Activated T-cell treated with anti-CD3 and anti-CD28 coated beads, Interleukin-2, amount 50 U/mL, for 24 hours (primary cell): ENCODE data around the gene HIPK2.
"Not testable (repeated sequence)": the region's sequence is repeated elsewhere in the genome, so short reads cannot be mapped to it uniquely, and the experiment has no call there.

Experiments
- DNase-seq: peaks from one replicate; pipeline ENCODE4 v3.0.0-alpha.2; 2020
- H3K27ac Mint-ChIP-seq: 2 replicates; pipeline ENCODE4 v1.8.0; 2020; ENCODE audit warnings: mild to moderate bottlenecking, mixed read lengths
- H3K27me3 Mint-ChIP-seq: 2 replicates; pipeline ENCODE4 v1.8.0; 2020; ENCODE audit warnings: mixed read lengths
- H3K36me3 Mint-ChIP-seq: 2 replicates; pipeline ENCODE4 v1.8.0; 2020; ENCODE audit warnings: low read depth, mixed read lengths
- H3K4me1 Mint-ChIP-seq: 2 replicates; pipeline ENCODE4 v1.8.0; 2020; ENCODE audit warnings: low read depth, mixed read lengths
- H3K4me3 Mint-ChIP-seq: 2 replicates; pipeline ENCODE4 v1.8.0; 2020; ENCODE audit warnings: mild to moderate bottlenecking, moderate library complexity, mixed read lengths
- H3K9me3 Mint-ChIP-seq: 2 replicates; pipeline ENCODE4 v1.8.0; 2020; ENCODE audit warnings: mixed read lengths

HIPK2 gene

DNA sequence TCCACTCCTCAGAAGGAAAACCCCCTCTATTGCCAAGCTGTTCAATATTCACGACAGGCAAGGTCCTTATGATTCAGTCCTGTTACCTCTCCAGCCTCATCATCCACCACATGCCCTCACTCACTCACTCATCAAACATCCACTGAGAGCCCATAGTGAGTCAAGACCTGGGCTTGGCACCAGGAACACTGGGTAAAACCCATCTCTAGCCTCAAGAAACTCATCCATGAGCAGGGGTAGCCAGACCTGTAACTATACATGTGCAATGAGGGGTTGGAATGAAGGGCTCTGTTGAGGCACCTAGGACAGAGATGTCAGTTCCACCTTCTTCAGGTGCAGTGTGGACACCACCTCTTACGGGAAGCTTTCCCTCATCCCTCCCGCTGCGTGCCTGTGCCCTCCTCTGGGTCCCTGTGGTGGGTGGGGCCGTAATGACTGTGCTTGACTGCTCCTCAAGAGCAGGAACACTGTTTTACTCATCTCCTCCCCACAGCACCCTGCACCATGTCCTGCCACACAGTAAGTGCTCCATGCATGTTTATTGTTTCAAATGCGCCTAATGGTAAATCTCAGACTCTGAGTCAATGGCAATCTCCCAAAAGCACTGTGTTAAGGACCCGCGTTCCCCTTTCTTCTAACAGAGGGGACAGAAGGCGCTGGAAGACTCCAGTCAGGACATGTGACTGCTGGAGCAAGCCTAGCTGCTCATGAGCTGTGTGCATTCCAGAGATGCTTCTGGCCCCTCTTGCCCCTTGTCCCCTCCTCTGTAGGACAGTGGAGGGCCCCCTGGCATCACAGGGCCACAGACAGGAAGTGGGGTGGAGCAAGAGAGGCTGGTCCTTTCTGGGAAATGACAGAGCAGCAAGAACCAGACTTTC is 95.4 kb downstream of the HIPK2 start:
- peak; percentile 62 for DNase-seq
- Mint-ChIP-seq H3K36me3 (peaks cover 63% of the 10 kb centered on the region), H3K4me3 (peak overlapping the region; percentile 63), H3K27me3 (no peaks in the 10 kb centered on the region), H3K9me3 (peaks cover 11% of the 10 kb centered on the region), H3K27ac (peak overlapping the region; percentile 98), H3K4me1 (peaks cover 80% of the 10 kb centered on the region)

DNA sequence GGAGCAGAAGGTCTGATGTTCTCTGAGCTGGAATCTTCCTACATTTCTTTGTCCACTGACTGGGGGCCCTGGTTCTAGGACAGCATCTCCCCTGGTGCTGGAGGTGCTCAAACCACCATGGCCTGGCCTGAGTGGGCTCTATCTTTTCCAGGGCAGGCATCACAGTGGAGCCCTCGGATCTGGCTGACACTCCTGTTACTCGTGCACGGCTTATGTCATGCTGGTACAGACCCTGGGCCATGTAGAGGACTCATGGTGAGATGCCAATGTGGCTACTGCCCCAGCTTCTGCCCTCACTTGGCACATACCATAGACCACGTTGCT is 96.0 kb downstream of the HIPK2 start:
- Mint-ChIP-seq H3K27ac (peak overlapping the region; percentile 98), H3K4me1 (peaks cover 79% of the 10 kb centered on the region), H3K4me3 (peak overlapping the region; percentile 63), H3K27me3 (no peaks in the 10 kb centered on the region), H3K9me3 (peaks cover 10% of the 10 kb centered on the region), H3K36me3 (peaks cover 61% of the 10 kb centered on the region)
- DNase-seq, result peak; percentile 52

DNA sequence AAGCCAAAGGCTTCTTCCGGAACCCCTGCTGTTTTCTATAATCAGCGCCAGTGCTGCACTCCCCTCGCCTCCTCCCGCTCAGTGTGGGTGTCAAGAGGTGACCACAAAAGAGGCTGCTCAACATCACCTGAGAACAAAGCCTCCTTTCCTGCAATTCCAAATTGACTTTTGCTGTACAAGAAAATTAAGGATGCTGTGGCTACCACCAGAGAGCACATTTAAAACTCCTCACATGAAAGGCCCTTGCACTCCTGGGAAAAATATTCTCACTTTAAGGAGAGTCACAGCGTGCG is 96.4 kb downstream of the HIPK2 start:
- Mint-ChIP-seq H3K27me3 (no peaks in the 10 kb centered on the region), H3K36me3 (peaks cover 57% of the 10 kb centered on the region), H3K27ac (peak overlapping the region; percentile 98), H3K4me3 (peak overlapping the region; percentile 63), H3K4me1 (peaks cover 76% of the 10 kb centered on the region), H3K9me3 (peaks cover 6% of the 10 kb centered on the region)
- DNase-seq, result no peak

DNA sequence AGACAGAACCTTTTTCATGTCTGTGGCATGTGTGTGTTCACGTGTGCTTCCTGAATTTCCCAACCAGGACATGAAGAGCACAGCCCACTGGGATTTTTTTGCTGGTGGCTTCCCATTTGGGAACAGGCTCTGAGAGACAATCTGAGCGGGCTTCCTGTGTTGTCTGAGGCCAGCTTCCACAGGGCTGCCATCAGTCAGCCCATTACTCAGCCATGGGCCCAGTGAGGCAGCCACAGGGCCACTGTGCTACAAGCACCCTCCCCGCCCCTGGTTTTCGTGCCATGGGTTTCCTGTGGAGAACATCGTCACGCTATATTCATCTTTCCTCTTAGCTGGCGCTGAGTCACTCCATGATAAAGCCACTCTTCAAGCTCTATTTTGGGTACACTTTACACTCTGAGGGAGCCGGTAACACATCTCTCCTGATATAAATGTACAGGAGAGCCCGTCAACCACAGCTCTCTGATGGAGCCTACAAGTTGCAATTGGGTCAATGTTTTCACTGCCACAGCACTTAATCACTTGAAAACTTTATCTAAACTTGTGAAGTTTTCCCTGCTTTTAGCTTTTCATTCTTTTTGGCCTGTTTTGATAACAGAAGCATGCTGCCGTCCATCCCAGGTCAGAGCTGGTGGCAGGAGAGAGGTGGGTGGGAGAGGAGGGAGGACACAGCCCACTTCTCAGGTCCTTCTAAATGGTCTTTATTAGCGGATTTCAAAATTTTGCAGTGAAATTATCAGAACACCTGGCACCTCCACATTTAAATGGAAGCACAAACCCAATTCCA is 96.9 kb downstream of the HIPK2 start:
- peaks cover 3% of the 10 kb centered on the region for H3K9me3 Mint-ChIP-seq
- H3K4me3 Mint-ChIP-seq, result peak overlapping the region; percentile 63
- H3K27me3 Mint-ChIP-seq, result no peaks in the 10 kb centered on the region
- peaks cover 52% of the 10 kb centered on the region for H3K36me3 Mint-ChIP-seq
- H3K27ac Mint-ChIP-seq, result peak overlapping the region; percentile 98
- peak; percentile 84 for DNase-seq
- peaks cover 77% of the 10 kb centered on the region for H3K4me1 Mint-ChIP-seq

DNA sequence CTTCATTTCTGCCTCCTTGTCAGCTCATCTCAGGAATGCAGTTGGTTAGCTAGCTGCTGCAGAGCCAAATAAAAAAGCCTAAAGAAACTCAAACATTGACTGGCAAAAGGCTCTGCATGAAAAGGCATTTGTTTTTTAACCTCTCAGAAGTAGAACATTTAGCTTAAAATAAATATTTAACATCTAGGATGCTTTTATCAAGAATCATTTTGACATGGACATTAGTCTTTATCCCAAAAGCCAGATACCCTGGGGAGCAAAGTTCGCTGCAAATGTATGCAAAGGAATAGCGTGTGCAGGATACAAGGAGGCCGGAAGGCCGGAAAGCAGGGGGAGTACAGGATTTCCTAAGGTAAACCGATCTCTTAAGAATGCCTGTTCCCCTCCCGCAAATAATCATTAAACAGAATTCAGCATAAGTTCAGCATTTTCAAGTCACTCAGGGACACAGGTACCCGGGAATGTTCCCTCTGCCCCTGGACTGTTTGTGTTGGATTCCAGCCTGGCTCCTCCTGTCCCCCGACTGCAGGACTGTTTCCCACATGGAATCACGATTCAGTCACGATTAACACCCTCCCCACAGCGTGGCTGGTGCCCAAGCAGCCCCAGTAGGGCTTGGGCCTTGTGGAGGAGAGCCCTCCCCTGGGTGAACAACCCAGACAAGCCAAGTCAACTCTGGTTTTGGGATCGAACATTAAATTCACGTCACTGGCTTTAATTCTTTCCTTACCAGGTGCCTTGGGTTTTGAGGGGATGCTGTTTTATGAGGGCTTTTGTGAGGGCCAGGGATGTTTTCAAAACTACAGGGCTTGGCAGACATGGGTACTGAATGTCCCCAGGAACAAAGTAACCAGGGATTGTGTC is 97.8 kb downstream of the HIPK2 start:
- Mint-ChIP-seq H3K36me3 (peaks cover 49% of the 10 kb centered on the region), H3K27me3 (no peaks in the 10 kb centered on the region), H3K4me3 (peak overlapping the region; percentile 28), H3K27ac (peak overlapping the region; percentile 98), H3K9me3 (no peaks in the 10 kb centered on the region), H3K4me1 (peaks cover 82% of the 10 kb centered on the region)
- no peak for DNase-seq

DNA sequence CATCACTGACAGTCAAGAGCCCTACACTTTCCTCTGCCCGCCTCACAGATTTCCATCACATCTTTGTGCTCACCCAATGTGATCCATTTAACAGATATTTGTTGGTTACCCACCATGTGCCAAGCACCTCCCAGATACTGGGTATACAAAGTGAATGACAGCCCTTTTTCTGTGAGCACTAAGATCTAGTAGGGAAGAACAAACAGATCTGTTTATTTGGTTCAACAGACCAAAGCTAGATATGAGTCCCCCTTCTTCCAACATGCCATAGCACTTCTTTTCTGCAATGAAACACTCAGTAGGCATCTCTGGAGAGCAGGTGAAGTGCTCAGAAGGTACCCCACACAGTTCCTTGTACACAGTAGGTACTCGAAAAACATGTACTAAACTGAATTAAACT is 101.4 kb downstream of the HIPK2 start:
- Mint-ChIP-seq H3K27ac (no peak overlapping the region), H3K4me1 (peaks cover 69% of the 10 kb centered on the region), H3K36me3 (peaks cover 37% of the 10 kb centered on the region)

DNA sequence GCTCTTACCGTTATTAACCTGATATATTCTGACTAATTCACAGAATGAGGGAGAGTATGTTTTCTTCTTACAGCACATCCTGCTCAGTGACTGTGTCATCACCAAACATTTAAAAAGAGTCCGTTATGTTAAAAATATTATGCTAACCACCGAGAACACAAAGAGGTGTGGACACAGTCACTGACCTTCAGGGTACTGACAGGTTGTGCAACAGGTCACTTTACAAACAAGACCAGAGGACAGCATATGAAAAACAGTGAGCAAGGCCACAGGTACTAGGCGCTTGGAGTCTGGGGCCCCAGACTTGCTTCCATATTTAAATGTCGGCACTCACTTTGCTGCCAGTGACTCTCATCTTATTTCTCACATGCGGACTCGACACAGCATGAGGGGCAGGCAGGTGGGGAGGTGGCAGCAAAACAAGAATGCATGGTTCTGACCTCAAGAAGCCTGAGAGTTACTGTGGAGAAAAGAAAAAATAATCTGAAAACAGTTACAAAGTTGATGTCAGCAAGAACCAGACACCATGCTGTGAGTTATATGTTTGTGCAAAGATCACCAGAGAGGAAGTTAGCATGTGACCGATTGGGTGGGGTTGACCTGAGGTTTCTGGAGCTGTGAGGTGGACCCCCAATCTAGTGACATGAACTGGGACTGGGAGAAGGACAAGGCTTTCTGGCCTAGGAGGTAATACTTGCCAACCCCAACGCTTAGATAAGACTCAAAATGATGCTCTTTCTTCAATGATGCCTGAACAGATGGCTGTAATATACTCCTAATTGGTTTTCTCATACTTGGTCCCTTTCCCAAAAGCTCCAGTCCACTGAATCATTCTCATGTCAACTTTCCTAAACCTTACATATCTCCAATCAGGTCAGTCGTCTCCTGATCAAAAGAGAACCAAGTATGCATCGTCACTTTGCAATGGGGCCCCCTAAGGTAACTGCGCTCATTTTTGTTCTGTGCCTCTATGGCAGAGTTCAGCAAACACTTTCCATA is 102.4 kb downstream of the HIPK2 start:
- no peak overlapping the region for H3K4me3 Mint-ChIP-seq
- no peaks in the 10 kb centered on the region for H3K9me3 Mint-ChIP-seq
- H3K4me1 Mint-ChIP-seq, result peaks cover 62% of the 10 kb centered on the region
- no peak overlapping the region for H3K27ac Mint-ChIP-seq
- H3K27me3 Mint-ChIP-seq, result no peaks in the 10 kb centered on the region
- DNase-seq, result no peak
- H3K36me3 Mint-ChIP-seq, result peaks cover 34% of the 10 kb centered on the region

More for the DNA sequence above, 101.4 kb downstream of the HIPK2 start:
- H3K4me3 Mint-ChIP-seq, result no peak overlapping the region
- no peaks in the 10 kb centered on the region for H3K9me3 Mint-ChIP-seq
- no peak for DNase-seq
- no peaks in the 10 kb centered on the region for H3K27me3 Mint-ChIP-seq

DNA sequence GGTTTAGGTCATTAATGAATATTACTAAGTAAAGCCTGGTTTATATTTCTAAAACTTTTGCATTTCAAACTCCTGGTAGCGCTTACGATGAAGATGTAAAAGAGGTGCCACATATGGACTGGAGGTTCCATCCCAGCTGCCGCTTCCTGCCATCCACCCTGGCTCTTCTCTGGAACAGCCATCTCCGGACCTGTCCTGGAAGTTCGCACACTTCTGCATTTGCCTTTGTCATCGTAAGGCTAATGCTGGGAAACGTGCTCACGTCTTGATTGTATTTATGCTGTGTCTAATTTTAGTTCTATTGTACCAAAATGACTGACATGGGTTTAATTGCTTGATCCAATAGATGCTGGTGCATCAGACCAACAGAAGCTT is 103.1 kb downstream of the HIPK2 start:
- no peaks in the 10 kb centered on the region for H3K27me3 Mint-ChIP-seq
- H3K4me1 Mint-ChIP-seq, result peaks cover 61% of the 10 kb centered on the region
- H3K9me3 Mint-ChIP-seq, result no peaks in the 10 kb centered on the region
- H3K4me3 Mint-ChIP-seq, result no peak overlapping the region
- no peak overlapping the region for H3K27ac Mint-ChIP-seq
- no peak for DNase-seq
- peaks cover 30% of the 10 kb centered on the region for H3K36me3 Mint-ChIP-seq

DNA sequence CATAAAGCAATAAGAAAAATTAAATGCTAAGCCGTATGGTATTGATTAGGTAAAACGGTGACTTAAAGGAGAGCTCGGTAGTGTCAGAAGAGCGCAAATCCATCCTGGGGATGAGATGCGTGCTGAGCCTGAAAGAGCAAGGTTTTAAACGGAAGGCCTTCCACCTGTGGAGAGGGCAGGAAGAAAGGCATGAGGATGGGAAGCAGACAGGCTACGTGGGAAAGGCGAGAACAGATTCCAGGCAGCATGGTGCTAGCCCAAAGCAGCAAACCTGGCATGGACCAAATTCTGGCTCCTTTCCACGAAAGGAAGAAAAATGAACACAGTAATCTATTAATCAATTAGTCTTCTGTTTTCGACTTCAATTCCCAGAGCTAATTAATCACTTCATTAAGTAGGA is 103.5 kb downstream of the HIPK2 start:
- Mint-ChIP-seq H3K36me3 (peaks cover 31% of the 10 kb centered on the region), H3K27me3 (no peaks in the 10 kb centered on the region), H3K4me3 (no peak overlapping the region), H3K4me1 (peaks cover 62% of the 10 kb centered on the region), H3K9me3 (no peaks in the 10 kb centered on the region), H3K27ac (peak overlapping the region; percentile 1)
- DNase-seq, result no peak

DNA sequence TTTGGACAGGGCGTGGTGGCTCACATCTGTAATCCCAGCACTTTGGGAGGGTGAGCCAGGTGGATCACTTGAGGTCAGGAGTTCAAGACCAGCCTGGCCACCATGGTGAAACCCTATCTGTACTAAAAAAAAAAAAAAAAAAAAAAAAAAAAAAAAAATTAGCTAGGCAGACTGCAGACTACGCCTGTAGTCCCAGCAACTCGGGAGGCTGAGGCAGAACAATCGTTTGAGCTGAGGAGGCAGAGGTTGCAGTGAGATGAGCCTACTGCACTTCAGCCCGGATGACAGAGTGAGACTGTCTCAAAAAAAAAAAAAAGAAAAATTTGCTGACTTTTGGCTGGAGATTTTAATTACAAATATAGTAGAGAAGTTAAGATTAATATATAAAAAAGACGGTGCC is 104.0 kb downstream of the HIPK2 start:
- Mint-ChIP-seq H3K27me3 (no peaks in the 10 kb centered on the region), H3K4me3 (no peak overlapping the region), H3K27ac (peak overlapping the region; percentile 94), H3K9me3 (no peaks in the 10 kb centered on the region), H3K36me3 (peaks cover 27% of the 10 kb centered on the region), H3K4me1 (peaks cover 62% of the 10 kb centered on the region)
- DNase-seq, result no peak

DNA sequence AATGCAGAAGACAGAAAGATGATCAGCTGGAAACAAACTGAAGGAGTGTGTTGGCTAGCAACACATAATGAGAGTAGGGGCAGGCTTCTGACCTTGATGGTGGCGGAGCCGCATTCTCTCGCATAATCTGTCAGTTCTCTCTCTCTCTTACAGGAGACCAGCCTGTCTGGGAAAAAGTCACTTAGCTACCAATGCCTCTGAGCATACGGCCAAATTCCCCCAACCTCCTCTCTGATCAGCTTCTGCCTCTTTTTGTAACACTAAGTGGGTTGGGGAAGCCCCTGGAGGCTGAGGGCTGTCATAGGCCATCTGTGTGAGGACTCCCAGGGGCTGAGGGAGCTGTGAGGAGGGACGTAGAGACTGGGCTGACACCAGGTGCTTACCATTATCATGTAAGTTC is 104.6 kb downstream of the HIPK2 start:
- peak overlapping the region; percentile 52 for H3K4me3 Mint-ChIP-seq
- H3K36me3 Mint-ChIP-seq, result peaks cover 25% of the 10 kb centered on the region
- peaks cover 64% of the 10 kb centered on the region for H3K4me1 Mint-ChIP-seq
- no peaks in the 10 kb centered on the region for H3K9me3 Mint-ChIP-seq
- peak; percentile 48 for DNase-seq
- peak overlapping the region; percentile 94 for H3K27ac Mint-ChIP-seq
- no peaks in the 10 kb centered on the region for H3K27me3 Mint-ChIP-seq

DNA sequence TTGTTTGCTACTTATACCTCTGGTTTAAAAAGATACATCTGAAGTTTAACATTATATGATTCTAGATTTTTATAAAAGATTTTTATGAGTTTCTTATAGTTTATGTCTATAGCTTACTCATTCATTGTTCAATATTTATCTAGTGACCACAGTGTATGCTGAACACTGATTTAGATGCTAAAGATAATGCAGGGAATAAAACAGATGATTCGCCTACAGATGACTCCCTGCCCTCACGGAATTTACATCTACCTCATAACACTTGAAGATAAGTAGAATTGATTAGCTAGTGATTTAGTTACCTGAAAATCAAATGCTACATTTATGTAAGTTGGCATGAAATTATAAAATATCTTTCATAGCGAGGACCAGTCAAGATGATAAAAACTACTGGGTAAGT is 105.8 kb downstream of the HIPK2 start:
- Mint-ChIP-seq H3K36me3 (peaks cover 19% of the 10 kb centered on the region), H3K9me3 (no peaks in the 10 kb centered on the region), H3K27me3 (no peaks in the 10 kb centered on the region), H3K4me3 (no peak overlapping the region), H3K27ac (no peak overlapping the region), H3K4me1 (peaks cover 60% of the 10 kb centered on the region)
- DNase-seq, result no peak

DNA sequence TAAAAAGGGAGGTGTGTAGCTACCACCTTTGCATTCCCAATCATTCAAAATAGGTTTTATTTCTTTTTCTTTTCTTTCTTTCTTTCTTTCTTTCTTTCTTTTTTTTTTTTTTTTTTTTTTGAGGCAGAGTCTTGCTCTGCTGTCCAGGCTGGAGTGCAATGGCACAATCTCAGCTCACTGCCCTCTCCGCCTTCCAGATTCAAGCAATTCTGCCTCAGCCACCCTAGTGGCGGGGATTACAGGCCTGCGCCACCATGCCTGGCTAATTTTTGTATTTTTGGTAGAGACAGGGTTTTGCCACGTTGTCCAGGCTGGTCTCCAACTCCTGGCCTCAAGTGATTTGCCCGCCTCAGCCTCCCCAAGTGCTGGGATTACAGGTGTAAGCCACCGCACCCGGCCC is 107.1 kb downstream of the HIPK2 start:
- Mint-ChIP-seq H3K36me3 (peaks cover 22% of the 10 kb centered on the region), H3K4me1 (peaks cover 52% of the 10 kb centered on the region)
- H3K27me3 Mint-ChIP-seq, H3K4me3 Mint-ChIP-seq, DNase-seq, H3K9me3 Mint-ChIP-seq, H3K27ac Mint-ChIP-seq: not testable (repeated sequence)
